ENCODE data around the gene MOGAT1. TPM values are rescaled to one million over a fixed set of nuclear protein-coding genes. Genes with fewer than 3 reads are reported as not detected.
A peak's percentile ranks its signal among the peaks of the same experiment; 100 is the strongest.

Gene MOGAT1
- total RNA-seq, 1 experiment from 2014 or later = not detected

DNA sequence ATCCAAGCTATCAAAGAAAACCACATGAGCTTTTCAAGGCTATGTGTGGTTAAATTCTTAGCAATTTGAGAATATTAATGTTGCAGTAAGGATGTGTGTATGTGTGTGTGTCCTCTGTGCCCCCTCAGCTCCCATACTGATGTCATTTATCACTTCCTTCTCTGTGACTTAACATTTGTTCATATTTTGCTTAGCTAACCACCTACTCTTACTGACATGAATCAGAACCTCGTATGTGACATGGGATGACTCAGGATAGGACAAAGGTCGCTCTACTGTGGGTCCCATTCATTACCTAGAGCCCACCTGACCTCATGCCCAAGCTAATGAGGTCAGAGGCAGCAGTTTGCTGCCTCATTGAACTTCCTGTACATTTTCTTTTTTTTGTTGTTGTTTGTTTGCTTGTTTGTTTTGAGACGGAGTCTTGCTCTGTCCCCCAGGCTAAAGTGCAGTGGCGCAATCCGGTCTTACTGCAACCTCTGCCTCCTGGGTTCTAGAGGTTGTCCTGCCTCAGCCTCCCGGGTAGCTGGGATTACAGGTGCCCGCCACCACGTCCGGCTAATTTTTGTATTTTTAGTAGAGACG is 36.3 kb downstream of the MOGAT1 start:
- H3K4me3 ChIP-seq (ENCODE audit: low read length) = no peak overlapping the region
- ChIA-PET POLR2A (ENCODE audit: unreplicated experiment) (no interaction called here), CTCF (interaction anchor here (0.5 to 1.2 kb wide), 5 partner anchors 89 to 182 kb away, joined by 3 to 8 read pairs (median 7); no protein-coding TSS in a partner anchor)
- no peaks in the 10 kb centered on the region for H3K36me3 ChIP-seq (ENCODE audit: low read depth, low read length)
- no TSS peak for BruUV-seq (replicated peaks)
- no peaks in the 10 kb centered on the region for H3K27me3 ChIP-seq (ENCODE audit: low read length)
- peak overlapping the region; percentile 43 for H3K27ac ChIP-seq (ENCODE audit: low read length)
- H3K79me2 ChIP-seq (ENCODE audit: low read length) = no peaks in the 10 kb centered on the region
- H3K4me2 ChIP-seq (ENCODE audit: low read length) = no peak overlapping the region
- TF ChIP-seq EZH2 (IDR thresholded peaks at IDR 0.05; ENCODE audit: low read length, unreplicated experiment) = no peak
- no peak for TF ChIP-seq EZH2phosphoT487 (IDR thresholded peaks at IDR 0.05; ENCODE audit: borderline replicate concordance, low read length)
- no peak for TF ChIP-seq CTCF (conservative IDR thresholded peaks at IDR 0.05; ENCODE audit: low read depth, low read length)
- H3K9me3 ChIP-seq (ENCODE audit: low read length) = no peaks in the 10 kb centered on the region
- ATAC-seq = peak; percentile 48
- DNase-seq = peak; percentile 46
- H2AFZ ChIP-seq (ENCODE audit: low read length) = peak overlapping the region; percentile 9; the same call in 1 of the 2 replicates
- H3F3A ChIP-seq (ENCODE audit: low read length, unreplicated experiment) = no peaks in the 10 kb centered on the region
- H3K9me2 ChIP-seq (replicated peaks; ENCODE audit: low read length) = no peaks in the 10 kb centered on the region
- H3K9ac ChIP-seq (ENCODE audit: low read length) = no peak overlapping the region
- intact Hi-C loops (cut with micrococcal nuclease) = loop anchor here (1.0 to 5.0 kb wide), 4 partner anchors 89 to 196 kb away; no protein-coding TSS in a partner anchor
- H3K4me1 ChIP-seq (ENCODE audit: insufficient read depth, low read length) = peaks cover 22% of the 10 kb centered on the region; the same call in 1 of the 2 replicates
- H4K20me1 ChIP-seq (ENCODE audit: low read length) = no peaks in the 10 kb centered on the region

DNA sequence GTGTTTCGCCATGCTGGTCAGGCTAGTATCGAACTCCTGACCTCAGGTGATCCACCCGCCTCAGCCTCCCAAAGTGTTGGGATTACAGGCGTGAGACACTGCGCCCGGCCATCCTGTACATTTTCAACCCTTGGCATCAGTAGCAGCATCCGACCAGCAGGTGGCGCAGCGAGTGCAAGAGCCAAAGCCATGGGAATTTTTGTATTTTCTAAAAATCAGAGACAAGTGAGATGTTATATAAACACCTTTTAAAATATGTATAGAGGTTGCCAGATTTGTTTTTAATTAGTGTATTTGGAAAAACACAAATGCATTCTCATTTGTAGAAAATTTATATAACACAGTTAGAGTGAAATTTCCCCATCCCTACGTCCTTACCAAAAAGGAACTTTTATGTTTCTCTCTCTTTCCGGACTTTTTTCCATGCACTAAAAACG is 36.8 kb downstream of the MOGAT1 start:
- peak; percentile 80 for DNase-seq
- H3K79me2 ChIP-seq (ENCODE audit: low read length) = no peaks in the 10 kb centered on the region
- no peaks in the 10 kb centered on the region for H4K20me1 ChIP-seq (ENCODE audit: low read length)
- no peaks in the 10 kb centered on the region for H3K9me2 ChIP-seq (replicated peaks; ENCODE audit: low read length)
- intact Hi-C loops (cut with micrococcal nuclease) = loop anchor here (1.0 to 5.0 kb wide), 4 partner anchors 88 to 195 kb away; no protein-coding TSS in a partner anchor
- H3K36me3 ChIP-seq (ENCODE audit: low read depth, low read length) = no peaks in the 10 kb centered on the region
- no peaks in the 10 kb centered on the region for H3K27me3 ChIP-seq (ENCODE audit: low read length)
- no peaks in the 10 kb centered on the region for H3F3A ChIP-seq (ENCODE audit: low read length, unreplicated experiment)
- H3K9ac ChIP-seq (ENCODE audit: low read length) = no peak overlapping the region
- ATAC-seq = peak; percentile 68
- peak overlapping the region; percentile 26; the same call in 1 of the 2 replicates for H3K27ac ChIP-seq (ENCODE audit: low read length)
- H2AFZ ChIP-seq (ENCODE audit: low read length) = 0 out of 2 replicates have a peak overlapping the region, but pooled peaks have one; percentile 9
- ChIA-PET CTCF (interaction anchor here (0.7 to 1.2 kb wide), 4 partner anchors 134 to 251 kb away, joined by 3 to 8 read pairs (median 3); no protein-coding TSS in a partner anchor), POLR2A (ENCODE audit: unreplicated experiment) (no interaction called here)
- TF ChIP-seq CTCF (conservative IDR thresholded peaks at IDR 0.05; ENCODE audit: low read depth, low read length) = peak; percentile 88
- no peak for TF ChIP-seq EZH2phosphoT487 (IDR thresholded peaks at IDR 0.05; ENCODE audit: borderline replicate concordance, low read length)
- no TSS peak for BruUV-seq (replicated peaks)
- no peaks in the 10 kb centered on the region for H3K9me3 ChIP-seq (ENCODE audit: low read length)
- H3K4me3 ChIP-seq (ENCODE audit: low read length) = no peak overlapping the region
- H3K4me2 ChIP-seq (ENCODE audit: low read length) = no peak overlapping the region
- H3K4me1 ChIP-seq (ENCODE audit: insufficient read depth, low read length) = peaks cover 22% of the 10 kb centered on the region; the same call in 1 of the 2 replicates
